CD4-positive, alpha-beta T cell (primary cell): ENCODE results near the gene OCA2. TPM values are rescaled to one million over a fixed set of nuclear protein-coding genes. Genes with fewer than 3 reads are reported as not detected.
"Not testable (repeated sequence)": the region's sequence is repeated elsewhere in the genome, so short reads cannot be mapped to it uniquely, and the experiment has no call there.

Experiments used
- ATAC-seq: fragments of 200-7000 bp; cut with Tn5 transposase; one replicate; pipeline ENCODE4 v1.10.0; 2022; ENCODE audit warnings: mild to moderate bottlenecking; ENCODE audit not compliant: poor library complexity
- CTCF ChIA-PET: fragments of 350-600 bp; sonication (Branson Sonifier 250); formaldehyde crosslinking; loops from one replicate; lab custom pipeline; 2021; ENCODE audit warnings: antibody characterized with exemption, inconsistent platforms; lab: Charles Lee
- POLR2A ChIA-PET: fragments of 350-600 bp; sonication (Branson Sonifier 250); formaldehyde crosslinking; loops from one replicate; lab custom pipeline; 2021; ENCODE audit warnings: antibody characterized with exemption, inconsistent platforms; lab: Charles Lee
- DNase-seq, 14 experiments: peaks; one replicate each; pipeline ENCODE4 v3.0.0-alpha.2; 2013 to 2020; ENCODE audit warnings: mixed read lengths in 2 of 14
- H3K27ac ChIP-seq, 2 donors: one replicate each; pipeline versions ENCODE4 v1.5.1 to v1.7.0; 2013; ENCODE audit warnings: low read length in 2 of 2, low read depth in 1 of 2, mild to moderate bottlenecking in 1 of 2
- H3K27me3 ChIP-seq, 2 experiments: 1 replicate in 1 of 2; 2 replicates in 1 of 2; pipeline versions ENCODE4 v1.6.1 to v1.7.0; 2013; ENCODE audit warnings: low read length in 2 of 2, control low read depth in 1 of 2, mild to moderate bottlenecking in 1 of 2, moderate library complexity in 1 of 2; ENCODE audit not compliant: insufficient read depth in 2 of 2, control insufficient read depth in 1 of 2
- H3K36me3 ChIP-seq: one replicate; pipeline ENCODE4 v1.6.1; 2013; ENCODE audit warnings: low read length, control low read depth; ENCODE audit not compliant: insufficient read depth
- H3K4me1 ChIP-seq: one replicate; pipeline ENCODE4 v1.6.1; 2013; ENCODE audit warnings: low read length, control low read depth; ENCODE audit not compliant: insufficient read depth
- H3K4me3 ChIP-seq: one replicate; pipeline ENCODE4 v1.5.1; 2013; ENCODE audit warnings: mild to moderate bottlenecking, low read length, moderate library complexity
- H3K9me3 ChIP-seq, 2 experiments: 1 replicate in 1 of 2; 2 replicates in 1 of 2; pipeline versions ENCODE4 v1.6.1 to v1.7.0; 2013; ENCODE audit warnings: low read length in 2 of 2, mild to moderate bottlenecking in 2 of 2, control low read depth in 1 of 2, moderate library complexity in 1 of 2; ENCODE audit not compliant: control insufficient read depth in 1 of 2, insufficient read depth in 1 of 2
- H3K27ac Mint-ChIP-seq: one replicate; pipeline ENCODE4 v1.8.0; 2020; ENCODE audit warnings: mixed read lengths
- H3K27me3 Mint-ChIP-seq: one replicate; pipeline ENCODE4 v1.8.0; 2021; ENCODE audit warnings: mixed read lengths
- H3K36me3 Mint-ChIP-seq: one replicate; pipeline ENCODE4 v1.8.0; 2021; ENCODE audit warnings: low read depth, mixed read lengths
- H3K4me1 Mint-ChIP-seq: one replicate; pipeline ENCODE4 v1.8.0; 2021; ENCODE audit warnings: low read depth, mixed read lengths
- H3K4me3 Mint-ChIP-seq: one replicate; pipeline ENCODE4 v1.8.0; 2020; ENCODE audit warnings: mild to moderate bottlenecking, mixed read lengths
- H3K9me3 Mint-ChIP-seq: one replicate; pipeline ENCODE4 v1.8.0; 2020; ENCODE audit warnings: mixed read lengths
- intact Hi-C, 2 experiments: fragments of 100-400 bp; cut with DNase I in 1 of 2; cut with micrococcal nuclease in 1 of 2; formaldehyde crosslinking; loops; one replicate each; pipeline versions ENCODE4 v1.15.1 to v1.9.0; 2023 to 2025; cut with DNase I, micrococcal nuclease
- total RNA-seq, 174 experiments: library from RNA in 2 of 174; stranded (reverse) in 2 of 174; gene quantifications; one replicate each; pipeline ENCODE4 v1.2.3 and lab custom pipeline; 2021 to 2026
- TF ChIP-seq, protein P1 (sequence below): fragments of 200-600 bp; IDR thresholded peaks from one replicate; pipeline ENCODE4 v1.8.0; 2022; ENCODE audit warnings: antibody characterized with exemption, mild to moderate bottlenecking

Gene OCA2
- total RNA-seq, 2 experiments from 2014 or later, result not detected

DNA sequence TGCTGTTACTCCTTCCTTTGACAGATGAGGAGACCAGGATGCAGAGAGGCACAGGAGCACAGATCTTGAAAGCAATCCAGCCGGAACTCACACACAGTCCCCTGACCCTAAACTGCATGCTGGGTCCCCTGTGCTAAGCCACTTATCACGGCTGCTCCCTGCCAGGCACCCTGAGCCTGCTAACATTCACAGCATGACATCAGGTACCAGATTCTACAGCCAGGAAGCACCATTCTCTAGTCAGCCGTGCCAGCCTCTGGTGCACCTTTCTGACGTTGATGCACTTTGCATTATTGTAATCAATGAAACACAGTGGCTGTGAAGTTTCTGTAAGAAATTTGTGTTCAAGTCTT is 247.3 kb downstream of the OCA2 start:
- no peaks in the 10 kb centered on the region for H3K4me1 ChIP-seq
- H3K4me3 Mint-ChIP-seq, result no peak overlapping the region
- H3K36me3 ChIP-seq, result no peaks in the 10 kb centered on the region
- H3K9me3 ChIP-seq, result peaks cover 0 to 55% of the 10 kb centered on the region in 2 experiments
- intact Hi-C loops, result no loop called here
- TF ChIP-seq, protein P1, sequence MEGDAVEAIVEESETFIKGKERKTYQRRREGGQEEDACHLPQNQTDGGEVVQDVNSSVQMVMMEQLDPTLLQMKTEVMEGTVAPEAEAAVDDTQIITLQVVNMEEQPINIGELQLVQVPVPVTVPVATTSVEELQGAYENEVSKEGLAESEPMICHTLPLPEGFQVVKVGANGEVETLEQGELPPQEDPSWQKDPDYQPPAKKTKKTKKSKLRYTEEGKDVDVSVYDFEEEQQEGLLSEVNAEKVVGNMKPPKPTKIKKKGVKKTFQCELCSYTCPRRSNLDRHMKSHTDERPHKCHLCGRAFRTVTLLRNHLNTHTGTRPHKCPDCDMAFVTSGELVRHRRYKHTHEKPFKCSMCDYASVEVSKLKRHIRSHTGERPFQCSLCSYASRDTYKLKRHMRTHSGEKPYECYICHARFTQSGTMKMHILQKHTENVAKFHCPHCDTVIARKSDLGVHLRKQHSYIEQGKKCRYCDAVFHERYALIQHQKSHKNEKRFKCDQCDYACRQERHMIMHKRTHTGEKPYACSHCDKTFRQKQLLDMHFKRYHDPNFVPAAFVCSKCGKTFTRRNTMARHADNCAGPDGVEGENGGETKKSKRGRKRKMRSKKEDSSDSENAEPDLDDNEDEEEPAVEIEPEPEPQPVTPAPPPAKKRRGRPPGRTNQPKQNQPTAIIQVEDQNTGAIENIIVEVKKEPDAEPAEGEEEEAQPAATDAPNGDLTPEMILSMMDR, result no peak
- H3K27me3 Mint-ChIP-seq, result no peaks in the 10 kb centered on the region
- ChIA-PET POLR2A (no interaction called here), CTCF (no interaction called here)
- no peak overlapping the region for H3K4me3 ChIP-seq
- DNase-seq, result no peak
- H3K27ac Mint-ChIP-seq, result no peak overlapping the region
- H3K27me3 ChIP-seq, result no peaks in the 10 kb centered on the region
- H3K4me1 Mint-ChIP-seq, result no peaks in the 10 kb centered on the region
- H3K27ac ChIP-seq, result no peak overlapping the region
- peaks cover 8% of the 10 kb centered on the region for H3K9me3 Mint-ChIP-seq
- no peaks in the 10 kb centered on the region for H3K36me3 Mint-ChIP-seq
- ATAC-seq, result no peak

DNA sequence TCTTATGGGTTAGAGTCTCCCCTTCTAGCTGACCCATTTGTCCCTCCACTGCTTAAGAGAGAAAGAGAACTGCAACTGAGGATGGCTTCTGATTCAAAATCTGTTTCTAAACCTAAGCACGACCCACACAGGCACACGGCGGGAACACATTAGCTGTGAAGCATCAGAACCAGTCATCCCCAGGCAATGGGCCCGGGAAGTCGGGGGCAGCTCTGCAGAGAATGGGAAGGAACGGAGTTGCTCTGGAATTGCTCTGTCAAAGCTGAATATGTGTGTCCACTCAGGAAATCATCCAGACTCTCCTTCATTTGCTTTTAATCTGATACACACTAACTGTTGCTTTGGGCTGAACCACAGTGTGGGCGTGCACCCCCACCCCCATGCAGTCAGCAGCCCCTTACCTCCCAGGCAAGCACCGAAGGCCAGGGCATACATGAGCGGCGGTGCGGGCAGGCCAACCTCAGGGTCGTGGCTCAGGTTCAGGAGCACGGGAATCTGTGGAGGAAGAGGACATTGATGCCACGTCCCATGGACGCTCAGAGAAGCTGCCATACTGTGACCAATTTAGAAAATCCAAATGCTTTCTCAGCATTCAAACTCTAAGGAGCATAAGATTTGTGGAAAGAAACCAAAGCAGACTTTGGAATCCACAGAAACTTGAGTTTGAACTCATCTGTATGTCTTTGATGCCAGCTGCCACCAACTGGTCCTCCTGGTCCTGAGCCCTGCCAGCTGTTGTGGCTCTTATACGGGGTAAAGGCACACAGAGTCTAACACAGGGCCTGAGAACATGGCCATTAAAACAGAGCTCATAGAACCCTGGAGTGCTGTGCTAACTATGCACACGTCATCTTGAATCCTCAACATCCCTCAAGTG is 247.9 kb downstream of the OCA2 start:
- ATAC-seq (no peak), DNase-seq (no peak)
- H3K36me3 Mint-ChIP-seq, result no peaks in the 10 kb centered on the region
- Histone ChIP-seq H3K9me3 (peaks cover 0 to 60% of the 10 kb centered on the region in 2 experiments), H3K4me1 (no peaks in the 10 kb centered on the region), H3K4me3 (no peak overlapping the region), H3K27ac (no peak overlapping the region), H3K36me3 (no peaks in the 10 kb centered on the region), H3K27me3 (no peaks in the 10 kb centered on the region)
- H3K9me3 Mint-ChIP-seq, result peaks cover 8% of the 10 kb centered on the region
- TF ChIP-seq, protein P1, result no peak
- intact Hi-C loops, result no loop called here
- H3K27ac Mint-ChIP-seq, result no peak overlapping the region
- ChIA-PET CTCF (no interaction called here), POLR2A (no interaction called here)
- H3K4me3 Mint-ChIP-seq, result no peak overlapping the region
- H3K4me1 Mint-ChIP-seq, result no peaks in the 10 kb centered on the region
- no peaks in the 10 kb centered on the region for H3K27me3 Mint-ChIP-seq

DNA sequence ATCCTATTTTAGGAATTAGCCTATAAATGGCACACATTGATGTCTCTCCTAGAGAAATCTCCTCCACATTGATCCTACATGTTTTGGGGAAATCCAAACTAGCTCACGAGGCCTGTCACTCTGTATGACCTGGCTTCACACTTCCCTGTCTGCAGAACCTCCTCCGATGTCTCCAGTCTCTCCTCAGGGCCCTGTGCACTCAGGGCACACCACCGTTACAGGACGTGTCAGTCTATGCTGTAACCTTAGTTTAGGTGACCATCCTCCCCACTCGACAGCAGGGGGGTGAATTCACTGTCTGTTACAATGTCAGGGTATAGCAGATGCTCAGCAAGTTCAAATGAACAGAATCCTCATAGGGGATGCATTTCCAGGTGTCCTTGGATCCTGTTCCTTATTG is 249.1 kb downstream of the OCA2 start:
- H3K36me3 Mint-ChIP-seq, result no peaks in the 10 kb centered on the region
- peaks cover 3% of the 10 kb centered on the region for H3K9me3 Mint-ChIP-seq
- TF ChIP-seq, protein P1, result no peak
- no peak for DNase-seq
- Histone ChIP-seq H3K4me3 (no peak overlapping the region), H3K36me3 (no peaks in the 10 kb centered on the region), H3K27ac (no peak overlapping the region), H3K27me3 (no peaks in the 10 kb centered on the region), H3K9me3 (peaks cover 0 to 61% of the 10 kb centered on the region in 2 experiments), H3K4me1 (no peaks in the 10 kb centered on the region)
- H3K27me3 Mint-ChIP-seq, result no peaks in the 10 kb centered on the region
- no peak overlapping the region for H3K4me3 Mint-ChIP-seq
- intact Hi-C loops, result no loop called here
- no peak overlapping the region for H3K27ac Mint-ChIP-seq
- no peaks in the 10 kb centered on the region for H3K4me1 Mint-ChIP-seq
- POLR2A ChIA-PET, result no interaction called here
- CTCF ChIA-PET, result no interaction called here
- ATAC-seq, result no peak

DNA sequence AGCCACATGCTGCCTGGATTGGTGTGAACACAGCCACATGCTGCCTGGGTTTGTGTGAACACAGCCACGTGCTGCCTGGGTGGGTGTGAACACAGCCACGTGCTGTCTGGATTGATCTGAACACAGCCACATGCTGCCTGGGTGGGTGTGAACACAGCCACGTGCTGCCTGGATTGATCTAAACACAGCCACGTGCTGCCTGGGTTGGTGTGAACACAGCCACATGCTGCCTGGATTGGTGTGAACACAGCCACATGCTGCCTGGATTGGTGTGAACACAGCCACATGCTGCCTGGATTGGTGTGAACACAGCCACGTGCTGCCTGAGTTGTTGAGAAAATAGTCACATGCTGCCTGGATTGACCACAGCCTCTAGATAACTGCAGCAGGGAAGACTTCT is 250.2 kb downstream of the OCA2 start:
- DNase-seq, H3K9me3 Mint-ChIP-seq, H3K4me3 Mint-ChIP-seq, H3K27me3 Mint-ChIP-seq, CTCF ChIA-PET, intact Hi-C loops, H3K27ac ChIP-seq, H3K27me3 ChIP-seq, ATAC-seq, POLR2A ChIA-PET, H3K4me1 ChIP-seq, H3K27ac Mint-ChIP-seq, H3K4me1 Mint-ChIP-seq, H3K36me3 Mint-ChIP-seq, H3K36me3 ChIP-seq, H3K4me3 ChIP-seq: not testable (repeated sequence)
- H3K9me3 ChIP-seq, result peaks cover 0 to 51% of the 10 kb centered on the region in 2 experiments
